Measurements from ENCODE around the gene RUNDC1.

DNA sequence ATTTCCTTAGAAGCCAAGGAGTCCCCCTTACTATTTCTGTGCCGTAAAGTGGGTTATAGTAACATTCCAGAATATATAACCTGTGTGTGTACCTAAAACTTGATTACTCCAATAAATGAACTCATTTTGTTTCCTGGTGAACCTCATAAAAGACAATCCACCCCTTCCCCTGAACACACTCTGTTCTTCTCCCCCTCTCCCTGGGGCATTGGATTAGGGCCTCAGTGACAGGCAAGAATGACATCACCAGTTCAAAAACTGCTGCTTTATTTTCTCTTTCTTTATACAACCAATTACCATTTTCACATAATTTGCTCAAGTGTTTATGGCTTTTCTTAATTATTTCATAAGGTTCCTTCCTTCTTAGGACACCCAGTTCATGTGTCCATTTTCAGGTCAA lies 33.6 kb upstream of the RUNDC1 start:
- TF ChIP-seq, protein P1, sequence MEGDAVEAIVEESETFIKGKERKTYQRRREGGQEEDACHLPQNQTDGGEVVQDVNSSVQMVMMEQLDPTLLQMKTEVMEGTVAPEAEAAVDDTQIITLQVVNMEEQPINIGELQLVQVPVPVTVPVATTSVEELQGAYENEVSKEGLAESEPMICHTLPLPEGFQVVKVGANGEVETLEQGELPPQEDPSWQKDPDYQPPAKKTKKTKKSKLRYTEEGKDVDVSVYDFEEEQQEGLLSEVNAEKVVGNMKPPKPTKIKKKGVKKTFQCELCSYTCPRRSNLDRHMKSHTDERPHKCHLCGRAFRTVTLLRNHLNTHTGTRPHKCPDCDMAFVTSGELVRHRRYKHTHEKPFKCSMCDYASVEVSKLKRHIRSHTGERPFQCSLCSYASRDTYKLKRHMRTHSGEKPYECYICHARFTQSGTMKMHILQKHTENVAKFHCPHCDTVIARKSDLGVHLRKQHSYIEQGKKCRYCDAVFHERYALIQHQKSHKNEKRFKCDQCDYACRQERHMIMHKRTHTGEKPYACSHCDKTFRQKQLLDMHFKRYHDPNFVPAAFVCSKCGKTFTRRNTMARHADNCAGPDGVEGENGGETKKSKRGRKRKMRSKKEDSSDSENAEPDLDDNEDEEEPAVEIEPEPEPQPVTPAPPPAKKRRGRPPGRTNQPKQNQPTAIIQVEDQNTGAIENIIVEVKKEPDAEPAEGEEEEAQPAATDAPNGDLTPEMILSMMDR (IDR thresholded peaks at IDR 0.05; ENCODE audit: low read length), result no peak
- TF ChIP-seq EZH2 (optimal IDR thresholded peaks at IDR 0.05; ENCODE audit: low read depth, low read length) (no peak), EZH2phosphoT487 (IDR thresholded peaks at IDR 0.05; ENCODE audit: low read length) (no peak)
